Tibial nerve (tissue), 4 donors: Measurements from ENCODE around the gene C1D. TPM values are rescaled to one million over a fixed set of nuclear protein-coding genes. Genes with fewer than 3 reads are reported as not detected.

Experiments
- DNase-seq, 2 donors: peaks; one replicate each; pipeline ENCODE4 v3.0.0-alpha.2; 2019; ENCODE audit warnings: low spot score in 2 of 2
- H3K27ac ChIP-seq, 4 donors: fragments of 200-600 bp; sonication (generic) in 3 of 4; one replicate each; pipeline ENCODE4 v1.5.1; 2017 to 2019; ENCODE audit warnings: mild to moderate bottlenecking in 1 of 4
- H3K27me3 ChIP-seq, 2 donors: fragments of 200-600 bp; sonication (generic) in 1 of 2; one replicate each; pipeline versions ENCODE4 v1.5.1 to v1.6.0; 2017 to 2019
- H3K36me3 ChIP-seq, 3 donors: fragments of 200-600 bp; sonication (generic); one replicate each; pipeline ENCODE4 v1.5.1; 2018 to 2019
- H3K4me1 ChIP-seq, 4 donors: fragments of 200-600 bp; sonication (generic) in 3 of 4; one replicate each; pipeline ENCODE4 v1.5.1; 2017 to 2019
- H3K4me3 ChIP-seq, 4 donors: fragments of 200-600 bp; sonication (generic) in 3 of 4; one replicate each; pipeline ENCODE4 v1.5.1; 2017 to 2019; ENCODE audit warnings: mild to moderate bottlenecking in 1 of 4, moderate library complexity in 1 of 4
- H3K9me3 ChIP-seq, 4 donors: fragments of 200-600 bp; sonication (generic) in 3 of 4; one replicate each; pipeline ENCODE4 v1.5.1; 2017 to 2019
- CTCF ChIP-seq, 5 experiments: fragments of 200-600 bp in 3 of 5; fragments of 450-650 bp in 2 of 5; sonication (generic) in 3 of 5; IDR thresholded peaks; one replicate each; pipeline ENCODE4 v1.5.1; 2016 to 2019; ENCODE audit warnings: antibody characterized with exemption in 5 of 5, mild to moderate bottlenecking in 3 of 5, moderate library complexity in 2 of 5
- EP300 ChIP-seq, 2 donors: sonication (generic); formaldehyde crosslinking; IDR thresholded peaks; one replicate each; pipeline ENCODE4 v1.6.1; 2017; ENCODE audit warnings: antibody characterized with exemption in 2 of 2, mild to moderate bottlenecking in 1 of 2
- POLR2A ChIP-seq, 2 donors: fragments of 450-650 bp; IDR thresholded peaks; one replicate each; pipeline ENCODE4 v1.6.1; 2017; ENCODE audit warnings: antibody characterized with exemption in 2 of 2, mild to moderate bottlenecking in 2 of 2, moderate library complexity in 2 of 2
- WGBS, 2 donors: methylation state at CpG; one replicate each; pipeline ENCODE4 v1.1.5; 2018; 5-methylcytosine and 5-hydroxymethylcytosine counted together
- total RNA-seq, 4 donors: library from RNA; depleted of rRNA; stranded (reverse); fragments of >200 nt; gene quantifications; one replicate each; pipeline ENCODE4 v1.1.0, GENCODE V29; 2016

Gene C1D
- total RNA-seq, 4 donors from 2014 or later = 13.5 to 25.3 (median 22.6) TPM

GRCh38 chr2:68046642-68047240 lies 16.1 kb downstream of the C1D start:
- no peak for DNase-seq
- H3K27ac ChIP-seq = no peak overlapping the region

GRCh38 chr2:68046224-68046623 lies 16.6 kb downstream of the C1D start:
- TF ChIP-seq CTCF (IDR thresholded peaks at IDR 0.05) (no peak), EP300 (IDR thresholded peaks at IDR 0.05) (no peak), POLR2A (IDR thresholded peaks at IDR 0.05) (no peak)

More at GRCh38 chr2:68046642-68047240, 16.1 kb downstream of the C1D start:
- TF ChIP-seq EP300 (IDR thresholded peaks at IDR 0.05) = no peak
- TF ChIP-seq CTCF (IDR thresholded peaks at IDR 0.05) = no peak
- no peak for TF ChIP-seq POLR2A (IDR thresholded peaks at IDR 0.05)
- Histone ChIP-seq H3K27me3 (no peaks in the 10 kb centered on the region), H3K4me1 (peaks cover 0 to 12% (median 0%) of the 10 kb centered on the region in 4 donors), H3K9me3 (no peaks in the 10 kb centered on the region), H3K4me3 (no peak overlapping the region), H3K36me3 (peaks cover 0 to 13% (median 0%) of the 10 kb centered on the region in 3 donors)
- WGBS, 2 donors = 66 to 72% methylated on average over 4 of the region's 4 CpGs

GRCh38 chr2:68045342-68045741 lies 17.5 kb downstream of the C1D start:
- H3K4me3 ChIP-seq = no peak overlapping the region
- H3K27ac ChIP-seq = no peak overlapping the region
- peaks cover 0 to 13% (median 0%) of the 10 kb centered on the region in 3 donors for H3K36me3 ChIP-seq
- TF ChIP-seq CTCF (IDR thresholded peaks at IDR 0.05) (no peak), POLR2A (IDR thresholded peaks at IDR 0.05) (no peak), EP300 (IDR thresholded peaks at IDR 0.05) (no peak)
- 75 to 85% methylated on average over 1 of the region's 1 CpG for WGBS, 2 donors
- DNase-seq = no peak
- H3K4me1 ChIP-seq = peaks cover 0 to 4% (median 0%) of the 10 kb centered on the region in 4 donors
- no peaks in the 10 kb centered on the region for H3K9me3 ChIP-seq
- no peaks in the 10 kb centered on the region for H3K27me3 ChIP-seq

More at GRCh38 chr2:68046224-68046623, 16.6 kb downstream of the C1D start:
- Histone ChIP-seq H3K27ac (no peak overlapping the region), H3K27me3 (no peaks in the 10 kb centered on the region), H3K36me3 (peaks cover 0 to 13% (median 0%) of the 10 kb centered on the region in 3 donors), H3K9me3 (no peaks in the 10 kb centered on the region), H3K4me1 (peaks cover 0 to 11% (median 0%) of the 10 kb centered on the region in 4 donors), H3K4me3 (no peak overlapping the region)
- no peak for DNase-seq

GRCh38 chr2:68044099-68044498 lies 18.7 kb downstream of the C1D start:
- Histone ChIP-seq H3K4me3 (no peak overlapping the region), H3K36me3 (peaks cover 0 to 13% (median 0%) of the 10 kb centered on the region in 3 donors), H3K4me1 (peaks cover 0 to 4% (median 0%) of the 10 kb centered on the region in 4 donors), H3K9me3 (no peaks in the 10 kb centered on the region), H3K27me3 (no peaks in the 10 kb centered on the region), H3K27ac (no peak overlapping the region)
- no peak for DNase-seq
- TF ChIP-seq POLR2A (IDR thresholded peaks at IDR 0.05) (no peak), EP300 (IDR thresholded peaks at IDR 0.05) (no peak), CTCF (IDR thresholded peaks at IDR 0.05) (no peak)
- WGBS, 2 donors = 94 to 95% methylated on average over 6 of the region's 6 CpGs

GRCh38 chr2:68043695-68044094 lies 19.1 kb downstream of the C1D start:
- no peaks in the 10 kb centered on the region for H3K9me3 ChIP-seq
- no peaks in the 10 kb centered on the region for H3K27me3 ChIP-seq
- DNase-seq = no peak
- H3K36me3 ChIP-seq = peaks cover 0 to 13% (median 0%) of the 10 kb centered on the region in 3 donors
- H3K4me3 ChIP-seq = no peak overlapping the region
- TF ChIP-seq CTCF (IDR thresholded peaks at IDR 0.05) (no peak), EP300 (IDR thresholded peaks at IDR 0.05) (no peak), POLR2A (IDR thresholded peaks at IDR 0.05) (no peak)
- H3K4me1 ChIP-seq = peaks cover 0 to 2% (median 0%) of the 10 kb centered on the region in 4 donors
- 84 to 90% methylated on average over 3 of the region's 3 CpGs for WGBS, 2 donors
- no peak overlapping the region for H3K27ac ChIP-seq
